Activated CD8-positive, alpha-beta memory T cell treated with anti-CD3 and anti-CD28 coated beads for 4 hours (primary cell): Measurements from ENCODE around the gene CIC.
"Not testable (repeated sequence)": the region's sequence is repeated elsewhere in the genome, so short reads cannot be mapped to it uniquely, and the experiment has no call there.

Experiments
- DNase-seq, 2 donors: peaks; one replicate each; pipeline ENCODE4 v3.0.0-alpha.2; 2020; ENCODE audit warnings: low read depth in 2 of 2

CIC gene

DNA sequence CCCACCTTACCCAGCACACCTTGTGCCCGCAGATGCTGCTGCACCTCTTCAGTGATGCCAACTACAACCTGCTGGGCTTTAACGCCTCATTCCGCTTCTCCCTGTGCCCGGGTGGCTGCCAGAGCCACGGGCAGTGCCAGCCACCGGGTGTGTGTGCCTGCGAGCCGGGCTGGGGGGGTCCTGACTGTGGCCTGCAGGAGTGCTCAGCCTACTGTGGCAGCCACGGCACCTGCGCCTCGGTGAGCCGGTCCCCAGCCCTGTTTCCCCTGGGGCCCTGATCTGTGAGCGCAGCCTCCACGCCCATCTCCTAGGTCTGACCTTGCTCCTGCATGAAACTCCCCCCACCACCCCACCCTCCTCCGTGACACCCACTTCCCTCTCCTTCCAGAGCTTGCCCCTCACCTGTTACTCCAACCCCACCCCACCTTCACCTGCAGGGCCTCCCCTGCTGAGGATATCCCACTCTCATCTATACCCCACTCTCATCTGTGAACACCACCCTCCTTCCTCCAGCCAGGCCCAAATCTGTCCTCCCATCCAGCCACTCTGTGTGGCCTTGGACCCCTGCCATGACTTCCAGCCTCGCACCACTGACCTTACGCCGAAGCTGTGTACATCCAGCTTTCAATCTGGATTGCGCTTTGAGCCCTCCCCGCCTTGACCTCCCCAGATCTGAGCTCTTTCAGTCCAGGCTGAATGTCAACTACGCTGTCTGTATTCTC lies 65.1 kb downstream of the CIC start:
- no peak for DNase-seq

DNA sequence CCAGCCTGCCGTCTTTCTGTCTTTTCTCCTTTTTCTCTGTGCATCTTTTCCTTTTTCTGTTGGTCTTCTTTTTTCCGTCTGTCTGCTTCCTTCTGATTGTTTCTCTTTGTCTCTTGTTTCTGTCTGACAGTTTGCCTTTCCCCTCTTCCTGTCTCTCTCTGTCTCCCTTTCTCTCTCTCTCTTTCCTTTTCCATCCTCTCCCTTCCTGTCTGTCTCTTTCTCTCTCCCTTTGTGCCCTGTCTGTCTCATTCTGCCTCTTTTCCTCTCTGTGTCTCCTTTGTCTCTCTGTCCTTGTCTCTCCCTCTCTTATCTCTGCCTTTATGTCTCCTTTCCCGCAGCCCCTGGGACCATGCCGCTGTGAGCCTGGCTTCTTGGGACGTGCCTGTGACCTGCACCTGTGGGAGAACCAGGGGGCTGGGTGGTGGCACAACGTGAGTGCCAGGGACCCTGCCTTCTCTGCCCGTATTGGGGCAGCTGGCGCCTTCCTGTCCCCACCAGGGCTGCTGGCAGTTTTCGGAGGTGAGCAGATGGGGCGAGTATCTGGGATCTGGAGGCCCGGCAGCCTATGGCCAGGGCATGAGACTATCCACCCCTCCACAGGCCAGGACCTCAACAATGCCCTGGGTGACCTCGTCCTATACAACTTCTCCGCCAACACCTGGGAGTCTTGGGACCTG lies 65.8 kb downstream of the CIC start:
- no peak for DNase-seq

DNA sequence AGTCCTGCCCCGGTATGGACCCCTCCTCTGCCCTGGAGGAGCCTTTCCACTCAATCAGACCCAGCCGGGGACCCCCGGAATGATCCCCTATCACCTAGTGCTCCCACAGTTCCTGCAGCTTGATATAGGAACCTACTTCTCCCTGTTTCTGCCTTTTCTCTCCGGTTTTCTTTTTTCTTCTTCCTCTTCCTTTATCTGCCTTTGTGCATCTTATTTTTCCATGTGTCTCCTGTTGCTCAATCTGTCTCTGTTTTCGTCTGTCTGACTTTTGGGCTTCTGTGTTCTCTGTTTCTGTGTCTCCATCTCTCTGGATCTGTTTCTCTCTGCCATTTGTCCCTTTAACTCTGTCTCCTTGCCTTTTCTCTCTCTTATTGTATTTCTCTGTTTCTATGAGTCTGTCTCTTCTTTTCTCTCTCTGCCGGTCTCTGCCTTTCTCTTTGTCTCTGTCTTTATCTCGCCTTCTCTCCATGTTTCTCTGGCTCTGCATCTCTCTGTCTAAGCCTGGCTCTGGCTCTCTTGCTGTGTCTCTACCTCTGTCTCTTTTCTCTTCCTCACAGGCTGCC lies 66.4 kb downstream of the CIC start:
- DNase-seq = no peak

DNA sequence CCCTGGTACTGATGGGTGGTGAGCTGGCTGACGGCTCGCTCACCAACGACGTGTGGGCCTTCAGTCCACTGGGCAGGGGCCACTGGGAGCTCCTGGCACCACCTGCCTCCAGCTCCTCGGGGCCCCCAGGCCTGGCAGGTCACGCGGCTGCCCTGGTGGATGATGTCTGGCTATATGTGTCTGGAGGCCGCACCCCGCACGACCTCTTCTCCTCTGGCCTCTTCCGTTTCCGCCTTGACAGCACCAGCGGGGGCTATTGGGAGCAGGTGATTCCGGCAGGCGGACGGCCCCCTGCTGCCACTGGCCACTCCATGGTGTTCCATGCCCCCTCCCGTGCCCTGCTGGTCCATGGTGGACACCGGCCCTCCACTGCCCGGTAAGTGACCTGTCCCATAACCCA lies 66.9 kb downstream of the CIC start:
- no peak for DNase-seq

DNA sequence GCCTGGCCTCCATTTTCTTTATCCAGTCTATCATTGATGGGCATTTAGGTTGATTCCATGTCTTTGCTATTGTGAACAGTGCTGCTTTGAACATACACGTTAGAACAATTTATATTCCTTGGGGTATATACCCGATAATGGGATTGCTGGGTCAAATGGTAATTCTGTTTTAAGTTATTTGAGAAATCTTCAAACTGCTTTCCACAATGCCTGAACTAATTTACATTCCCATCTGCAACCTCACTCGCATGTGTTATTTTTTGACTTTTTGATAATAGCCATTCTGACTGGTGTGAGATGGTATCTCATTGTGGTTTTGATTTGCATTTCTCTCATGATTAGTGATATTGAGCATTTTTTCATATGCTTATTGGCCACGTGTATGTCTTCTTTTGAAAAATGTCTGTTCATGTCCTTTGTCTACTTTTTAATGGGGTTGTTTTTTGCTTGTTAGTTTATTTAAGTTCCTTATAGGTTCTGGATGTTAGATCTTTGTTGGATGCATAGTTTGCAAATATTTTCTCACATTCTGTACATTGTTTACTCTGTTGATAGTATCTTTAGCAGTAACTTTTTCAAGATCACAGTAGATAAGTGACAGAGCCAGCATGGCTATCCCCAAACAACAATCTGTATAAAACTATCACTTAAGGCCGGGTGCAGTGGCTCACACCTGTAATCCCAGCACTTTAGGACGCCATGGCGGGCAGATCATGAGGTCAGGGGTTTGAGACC lies 70.2 kb downstream of the CIC start:
- not testable (repeated sequence) for DNase-seq

DNA sequence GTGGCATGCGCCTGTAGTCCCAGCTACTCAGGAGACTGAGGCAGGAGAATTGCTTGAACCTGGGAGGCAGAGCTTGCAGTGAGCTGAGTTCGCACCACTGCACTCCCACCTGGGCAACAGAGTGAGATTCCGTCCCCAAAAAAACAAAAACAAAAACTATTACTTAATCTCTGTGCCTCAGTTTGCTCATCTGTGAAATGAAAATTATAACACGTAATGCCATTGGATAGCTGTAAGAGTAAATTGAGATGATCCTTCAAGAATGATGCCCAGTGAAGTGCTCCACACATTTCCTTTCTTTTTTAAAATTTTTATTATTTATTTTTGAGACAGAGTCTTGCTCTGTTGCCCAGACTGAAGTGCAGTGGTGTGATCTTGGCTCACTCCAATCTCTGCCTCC lies 70.9 kb downstream of the CIC start:
- not testable (repeated sequence) for DNase-seq

DNA sequence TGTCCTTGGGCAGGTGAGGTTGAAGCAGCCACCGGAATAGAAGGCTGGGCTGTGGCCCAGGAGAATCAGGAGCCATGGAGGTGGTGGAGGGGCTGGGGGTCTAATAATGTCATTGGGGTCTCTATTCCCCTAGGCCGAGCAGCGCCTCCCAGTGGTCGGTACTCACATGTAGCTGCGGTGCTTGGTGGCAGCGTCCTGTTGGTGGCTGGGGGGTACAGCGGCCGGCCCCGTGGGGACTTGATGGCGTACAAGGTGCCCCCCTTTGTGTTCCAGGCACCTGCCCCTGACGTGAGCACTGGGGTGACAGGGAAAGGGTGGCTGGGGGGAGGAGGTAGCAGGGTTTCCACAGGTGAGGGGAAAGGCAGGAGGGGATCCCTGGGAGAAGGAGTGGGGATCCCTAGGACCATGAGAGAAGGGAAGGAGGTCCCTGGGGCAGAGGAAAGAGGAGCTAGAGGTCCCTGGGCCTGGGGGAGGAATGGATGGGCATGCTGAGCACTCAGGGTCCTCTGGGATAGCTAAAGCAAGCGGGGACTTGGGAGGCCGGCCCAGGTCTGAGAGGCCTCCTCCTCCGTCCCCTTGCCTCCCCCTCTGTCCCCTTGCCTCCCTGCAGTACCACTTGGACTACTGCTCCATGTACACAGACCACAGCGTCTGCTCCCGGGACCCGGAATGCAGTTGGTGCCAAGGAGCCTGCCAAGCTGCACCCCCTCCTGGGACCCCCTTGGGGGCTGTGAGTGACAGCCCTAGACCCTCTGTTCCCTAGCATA lies 74.5 kb downstream of the CIC start:
- no peak for DNase-seq

DNA sequence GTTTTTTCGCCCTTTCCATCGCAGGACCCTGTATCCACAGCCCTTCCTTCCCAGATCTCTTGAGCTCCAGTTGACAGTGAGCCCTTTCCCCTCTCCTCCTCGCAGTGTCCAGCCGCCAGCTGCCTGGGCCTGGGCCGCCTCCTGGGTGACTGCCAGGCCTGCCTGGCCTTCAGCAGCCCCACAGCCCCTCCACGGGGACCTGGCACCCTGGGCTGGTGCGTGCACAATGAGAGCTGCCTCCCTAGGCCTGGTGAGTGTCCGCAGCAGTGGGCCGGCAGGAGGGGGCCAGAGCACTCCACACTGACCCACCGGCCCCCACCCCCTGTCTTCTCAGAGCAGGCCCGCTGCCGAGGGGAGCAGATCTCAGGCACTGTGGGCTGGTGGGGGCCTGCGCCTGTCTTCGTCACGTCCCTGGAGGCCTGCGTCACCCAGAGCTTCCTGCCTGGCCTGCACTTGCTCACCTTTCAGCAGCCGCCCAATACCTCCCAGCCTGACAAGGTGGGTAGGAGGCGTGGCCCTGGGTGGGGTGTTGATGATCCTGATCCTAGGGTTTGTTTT lies 75.4 kb downstream of the CIC start:
- DNase-seq = no peak
